SK-N-MC (cell line): ENCODE data around the gene CDH4.

Experiments
- EZH2 ChIP-seq: fragments of 200-600 bp; sonication (generic); IDR thresholded peaks from one replicate; pipeline ENCODE4 v1.6.1; 2017; ENCODE audit warnings: antibody characterized with exemption
- FOXP2 ChIP-seq: optimal IDR thresholded peaks from 2 replicates; pipeline ENCODE3; 2011; ENCODE audit warnings: mild to moderate bottlenecking, moderate library complexity; ENCODE audit not compliant: insufficient read depth; ENCODE audit errors: extremely low read length, control extremely low read depth
- POLR2AphosphoS5 ChIP-seq: IDR thresholded peaks from 2 replicates; pipeline ENCODE4 v1.6.1; 2012; ENCODE audit warnings: mild to moderate bottlenecking, low read depth, low read length, borderline replicate concordance

DNA sequence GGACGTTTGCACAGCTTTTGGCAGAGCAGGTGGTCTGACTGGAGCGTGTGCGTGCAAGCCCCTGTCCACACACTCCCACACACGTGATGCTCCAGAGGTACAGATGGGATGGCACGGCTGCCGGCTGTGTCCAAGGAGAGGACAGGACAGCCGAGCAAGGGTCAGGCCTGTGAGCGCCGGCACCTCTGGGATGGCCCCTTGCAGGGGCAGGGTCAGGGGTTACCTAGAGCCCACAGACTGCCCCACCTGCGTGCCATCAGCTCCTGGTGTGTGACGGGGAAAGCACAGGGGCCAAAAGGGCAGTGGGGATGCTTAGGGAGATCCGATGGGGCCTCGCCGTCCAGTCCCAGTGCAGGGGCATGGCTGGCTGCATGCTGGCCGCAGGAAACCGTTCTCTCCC, 623.9 kb downstream of the CDH4 start:
- no peak for TF ChIP-seq FOXP2
- TF ChIP-seq POLR2AphosphoS5 = no peak
- TF ChIP-seq EZH2 = no peak
